ENCODE data around the gene RXRA.

The RXRA gene

DNA sequence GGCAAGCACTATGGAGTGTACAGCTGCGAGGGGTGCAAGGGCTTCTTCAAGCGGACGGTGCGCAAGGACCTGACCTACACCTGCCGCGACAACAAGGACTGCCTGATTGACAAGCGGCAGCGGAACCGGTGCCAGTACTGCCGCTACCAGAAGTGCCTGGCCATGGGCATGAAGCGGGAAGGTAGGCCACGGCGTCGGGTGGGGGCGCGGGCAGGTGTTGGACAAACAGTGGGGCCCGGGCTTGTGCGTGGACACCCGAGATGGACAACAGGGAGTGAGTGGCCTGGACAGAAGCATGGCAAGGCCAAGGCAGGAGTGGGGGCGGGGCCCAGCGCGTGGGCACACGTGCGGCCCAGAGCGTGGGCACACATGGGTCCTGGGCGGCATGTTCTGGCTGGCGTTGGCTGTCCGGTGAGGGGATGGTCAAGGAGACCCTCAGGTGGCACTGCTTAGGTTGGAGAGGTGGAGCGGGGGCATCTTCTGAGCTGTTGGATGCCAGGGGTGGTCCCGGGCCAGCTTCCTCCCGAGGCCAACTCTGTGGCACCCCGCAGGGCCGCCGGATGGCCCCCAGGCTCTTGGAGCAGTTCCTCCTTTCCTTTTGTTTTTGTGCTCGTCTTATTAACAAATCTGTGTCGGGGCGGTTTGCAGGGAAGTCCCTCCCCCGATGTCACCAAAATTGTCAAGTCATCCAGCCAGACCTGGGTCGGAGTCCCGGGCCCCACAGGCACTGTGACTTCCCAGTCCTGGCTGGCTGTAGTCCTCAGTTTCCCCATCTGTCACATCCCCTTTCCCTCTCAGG lies 82.9 kb downstream of the RXRA start:
- no peak overlapping the region for H3K4me3 ChIP-seq (ENCODE audit: low read depth, low read length)
- TF ChIP-seq, protein P1, sequence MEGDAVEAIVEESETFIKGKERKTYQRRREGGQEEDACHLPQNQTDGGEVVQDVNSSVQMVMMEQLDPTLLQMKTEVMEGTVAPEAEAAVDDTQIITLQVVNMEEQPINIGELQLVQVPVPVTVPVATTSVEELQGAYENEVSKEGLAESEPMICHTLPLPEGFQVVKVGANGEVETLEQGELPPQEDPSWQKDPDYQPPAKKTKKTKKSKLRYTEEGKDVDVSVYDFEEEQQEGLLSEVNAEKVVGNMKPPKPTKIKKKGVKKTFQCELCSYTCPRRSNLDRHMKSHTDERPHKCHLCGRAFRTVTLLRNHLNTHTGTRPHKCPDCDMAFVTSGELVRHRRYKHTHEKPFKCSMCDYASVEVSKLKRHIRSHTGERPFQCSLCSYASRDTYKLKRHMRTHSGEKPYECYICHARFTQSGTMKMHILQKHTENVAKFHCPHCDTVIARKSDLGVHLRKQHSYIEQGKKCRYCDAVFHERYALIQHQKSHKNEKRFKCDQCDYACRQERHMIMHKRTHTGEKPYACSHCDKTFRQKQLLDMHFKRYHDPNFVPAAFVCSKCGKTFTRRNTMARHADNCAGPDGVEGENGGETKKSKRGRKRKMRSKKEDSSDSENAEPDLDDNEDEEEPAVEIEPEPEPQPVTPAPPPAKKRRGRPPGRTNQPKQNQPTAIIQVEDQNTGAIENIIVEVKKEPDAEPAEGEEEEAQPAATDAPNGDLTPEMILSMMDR (IDR thresholded peaks at IDR 0.05; ENCODE audit: insufficient read depth, low read length, missing control alignments): no peak
- no peak for DNase-seq (ENCODE audit: low read depth, low spot score)
- POLR2A ChIA-PET: no interaction called here
- CTCF ChIA-PET: no interaction called here

DNA sequence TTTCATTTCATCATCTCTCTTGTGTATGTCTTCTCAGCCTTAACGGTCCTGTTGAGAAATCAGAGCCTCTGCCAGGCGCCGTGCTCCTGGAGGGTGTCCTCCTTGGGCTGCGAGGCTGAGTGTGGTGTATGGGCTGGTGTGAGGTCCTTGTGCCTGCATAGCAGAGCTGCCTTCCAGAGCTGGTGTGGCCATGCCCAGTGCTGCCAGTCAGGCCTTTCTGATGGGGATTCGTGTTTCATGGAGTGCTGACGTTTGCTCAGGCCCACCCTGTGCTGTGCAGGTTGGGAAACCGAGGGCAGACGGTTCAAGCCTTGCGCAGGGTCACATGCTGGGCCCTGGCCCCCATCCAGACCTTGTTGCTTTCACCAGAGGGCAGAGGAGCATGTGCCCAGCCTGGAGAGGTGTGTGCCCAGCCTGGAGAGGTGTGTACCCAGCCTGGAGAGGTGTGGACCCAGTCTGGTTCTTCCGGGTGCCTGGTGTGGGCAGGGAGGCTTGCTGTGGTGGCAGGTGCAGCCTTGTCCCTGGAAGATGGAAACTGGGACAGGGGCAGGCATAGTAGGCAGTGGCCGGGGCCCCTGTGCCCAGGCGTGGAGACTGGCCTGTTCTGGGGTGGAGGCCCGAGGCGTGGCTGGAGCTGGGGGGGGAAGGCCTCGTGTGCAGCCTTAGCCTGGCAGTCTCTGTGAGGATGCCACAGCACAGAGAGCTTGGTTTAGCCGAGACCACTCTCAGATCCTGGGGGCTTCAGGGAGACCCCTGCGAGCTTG lies 84.0 kb downstream of the RXRA start:
- CTCF ChIA-PET: interaction anchor here (1.8 kb wide), 1 partner anchor 240 kb away, joined by 6 read pairs; no protein-coding TSS in a partner anchor
- H3K4me3 ChIP-seq (ENCODE audit: low read depth, low read length): no peak overlapping the region
- TF ChIP-seq, protein P1 (IDR thresholded peaks at IDR 0.05; ENCODE audit: insufficient read depth, low read length, missing control alignments): no peak
- POLR2A ChIA-PET: no interaction called here
- no peak for DNase-seq (ENCODE audit: low read depth, low spot score)

DNA sequence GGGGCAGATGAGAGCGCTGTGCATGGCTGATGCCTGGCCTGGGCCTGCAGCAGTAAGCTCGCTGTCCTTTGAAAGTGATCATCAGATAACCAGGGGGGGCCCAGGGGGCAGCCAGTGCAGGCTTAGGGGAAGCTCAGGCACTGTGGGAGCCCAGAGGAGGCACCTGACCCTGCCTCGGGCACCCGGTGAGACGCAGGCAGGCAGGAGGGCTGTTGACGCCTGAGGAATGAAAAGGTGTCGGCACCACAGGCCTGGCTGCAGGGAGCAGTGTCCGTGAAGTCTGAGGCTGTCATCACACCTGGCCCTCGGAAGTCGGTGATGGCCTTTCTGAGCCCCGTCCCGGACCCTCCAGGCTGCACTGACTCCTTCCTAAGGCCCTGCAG lies 84.6 kb downstream of the RXRA start:
- ChIA-PET CTCF (interaction anchor here (1.8 kb wide), 1 partner anchor 240 kb away, joined by 6 read pairs; no protein-coding TSS in a partner anchor), POLR2A (no interaction called here)
- no peak for DNase-seq (ENCODE audit: low read depth, low spot score)
- TF ChIP-seq, protein P1 (IDR thresholded peaks at IDR 0.05; ENCODE audit: insufficient read depth, low read length, missing control alignments): no peak
- H3K4me3 ChIP-seq (ENCODE audit: low read depth, low read length): no peak overlapping the region

DNA sequence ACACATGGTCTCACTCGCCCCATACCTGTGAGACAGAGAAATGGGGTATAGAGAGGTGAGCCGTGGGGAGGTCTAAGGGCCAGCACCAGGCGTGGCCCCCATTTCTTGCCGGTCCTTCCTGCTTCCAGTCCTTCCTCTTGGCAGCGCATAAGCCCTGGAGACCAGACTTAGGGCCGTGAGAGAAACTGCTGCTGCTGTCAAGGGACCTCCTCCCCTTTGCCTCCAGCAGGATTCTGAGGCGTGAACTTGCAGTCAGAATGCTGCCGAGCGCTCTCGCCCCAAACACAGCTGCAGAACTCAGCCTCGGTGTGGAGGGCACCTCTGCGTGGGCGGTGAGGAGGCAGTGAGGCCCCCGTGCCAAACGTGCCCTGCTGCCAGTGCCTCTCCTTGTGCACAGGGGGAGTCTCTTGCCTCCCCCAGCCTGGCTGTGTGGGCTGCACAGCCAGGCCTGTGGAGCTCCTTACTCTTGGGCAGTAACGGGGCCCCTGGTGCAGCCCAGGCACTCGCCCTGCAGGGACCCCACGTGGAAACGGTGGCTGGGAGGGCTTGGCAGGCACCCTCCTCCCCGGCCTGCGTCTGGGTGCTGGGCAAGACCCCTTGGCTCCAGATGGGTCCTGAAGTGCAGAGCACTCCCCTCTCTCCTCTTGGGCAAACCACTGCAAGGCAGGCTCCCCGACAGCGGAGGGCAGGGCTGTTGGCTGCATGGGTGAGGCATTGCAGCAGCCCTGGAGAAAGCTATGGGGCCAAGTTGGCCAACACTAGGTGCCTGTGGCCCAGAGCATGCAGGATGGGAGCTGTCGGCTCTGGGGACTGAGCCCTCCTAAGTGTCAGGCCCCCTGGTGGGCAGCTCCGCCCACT lies 85.4 kb downstream of the RXRA start:
- no peak for DNase-seq (ENCODE audit: low read depth, low spot score)
- POLR2A ChIA-PET: interaction anchor here (0.9 kb wide), 1 partner anchor 45 kb away, joined by 3 read pairs; no protein-coding TSS in a partner anchor
- CTCF ChIA-PET: interaction anchor here (1.1 to 1.8 kb wide), 2 partner anchors 241 to 247 kb away, joined by 3 to 6 read pairs; no protein-coding TSS in a partner anchor
- TF ChIP-seq, protein P1 (IDR thresholded peaks at IDR 0.05; ENCODE audit: insufficient read depth, low read length, missing control alignments): no peak
- H3K4me3 ChIP-seq (ENCODE audit: low read depth, low read length): no peak overlapping the region

DNA sequence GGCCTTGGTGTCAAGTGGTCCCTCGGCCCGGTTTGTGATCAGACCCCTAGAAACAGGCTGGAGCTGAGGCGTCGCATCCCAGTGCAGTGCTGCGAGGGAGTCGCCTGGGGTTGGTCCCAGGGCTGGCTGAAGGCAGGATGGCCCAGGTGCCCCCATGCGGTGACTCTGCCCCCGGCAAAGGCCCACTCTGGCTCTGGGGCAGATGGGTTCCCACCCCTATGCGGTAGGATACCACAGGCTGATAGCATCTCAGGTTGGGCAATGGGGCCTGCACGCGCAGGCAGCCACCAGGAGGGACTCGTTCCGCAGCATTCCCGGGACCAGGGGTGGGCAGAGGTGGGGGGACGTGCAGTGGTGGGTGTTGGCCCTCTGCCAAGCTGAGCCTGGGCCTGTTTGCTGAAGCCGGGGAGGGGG lies 86.0 kb downstream of the RXRA start:
- TF ChIP-seq, protein P1 (IDR thresholded peaks at IDR 0.05; ENCODE audit: insufficient read depth, low read length, missing control alignments): no peak
- ChIA-PET POLR2A (interaction anchor here (0.9 kb wide), 1 partner anchor 46 kb away, joined by 3 read pairs; no protein-coding TSS in a partner anchor), CTCF (interaction anchor here (1.1 kb wide), 1 partner anchor 247 kb away, joined by 3 read pairs; no protein-coding TSS in a partner anchor)
- H3K4me3 ChIP-seq (ENCODE audit: low read depth, low read length): no peak overlapping the region
- no peak for DNase-seq (ENCODE audit: low read depth, low spot score)
